Type B pancreatic cell (in vitro differentiated cells): ENCODE results near the gene TNFAIP8. TPM values are rescaled to one million over a fixed set of nuclear protein-coding genes. Genes with fewer than 3 reads are reported as not detected.

ENCODE experiments used
- DNase-seq: peaks from one replicate; pipeline ENCODE4 v3.0.0; 2021; ENCODE audit warnings: mixed read lengths; ENCODE audit not compliant: unreplicated experiment; ENCODE audit errors: extremely low spot score
- H3K27ac Mint-ChIP-seq: 2 replicates; pipeline ENCODE4 v1.8.0; 2021; ENCODE audit warnings: mild to moderate bottlenecking, mixed read lengths
- H3K27me3 Mint-ChIP-seq: 2 replicates; pipeline ENCODE4 v1.8.0; 2021; ENCODE audit warnings: mixed read lengths
- H3K36me3 Mint-ChIP-seq: 2 replicates; pipeline ENCODE4 v1.8.0; 2021; ENCODE audit warnings: mixed read lengths
- H3K4me1 Mint-ChIP-seq: one replicate; pipeline ENCODE4 v1.8.0; 2021; ENCODE audit warnings: mixed read lengths; ENCODE audit not compliant: unreplicated experiment
- H3K4me3 Mint-ChIP-seq: 2 replicates; pipeline ENCODE4 v1.8.0; 2021; ENCODE audit warnings: mild to moderate bottlenecking, mixed read lengths
- H3K9me3 Mint-ChIP-seq: 2 replicates; pipeline ENCODE4 v1.8.0; 2021; ENCODE audit warnings: mixed read lengths
- CTCF ChIP-seq: fragments of 200-600 bp; sonication (generic); conservative IDR thresholded peaks from 2 replicates; pipeline ENCODE4 v1.5.0; 2021; ENCODE audit warnings: antibody characterized with exemption, mild to moderate bottlenecking
- total RNA-seq: library from RNA; stranded (reverse); gene quantifications from 2 replicates; pipeline ENCODE4 v1.2.1, GENCODE V29; 2021; ENCODE audit warnings: low replicate concordance

The TNFAIP8 gene
- total RNA-seq, 1 donor from 2014 or later = 11.8 TPM

GRCh38 chr5:119379096-119379495, 23.3 kb downstream of the TNFAIP8 start:
- peaks cover 13% of the 10 kb centered on the region for H3K4me1 Mint-ChIP-seq
- TF ChIP-seq CTCF = no peak
- H3K27me3 Mint-ChIP-seq = no peaks in the 10 kb centered on the region
- peaks cover 3% of the 10 kb centered on the region for H3K36me3 Mint-ChIP-seq
- no peak overlapping the region for H3K4me3 Mint-ChIP-seq
- H3K27ac Mint-ChIP-seq = peak overlapping the region; percentile 54
- no peaks in the 10 kb centered on the region for H3K9me3 Mint-ChIP-seq
- DNase-seq = no peak

- no peaks in the 10 kb centered on the region for H3K9me3 Mint-ChIP-seq
- H3K4me3 Mint-ChIP-seq = no peak overlapping the region
- TF ChIP-seq CTCF = no peak
- peaks cover 14% of the 10 kb centered on the region for H3K4me1 Mint-ChIP-seq
- no peak for DNase-seq
- no peaks in the 10 kb centered on the region for H3K36me3 Mint-ChIP-seq
- no peaks in the 10 kb centered on the region for H3K27me3 Mint-ChIP-seq
- H3K27ac Mint-ChIP-seq = no peak overlapping the region
These were observed 24.2 kb downstream of the TNFAIP8 start for GRCh38 chr5:119379942-119380547.

GRCh38 chr5:119382169-119382568, 26.4 kb downstream of the TNFAIP8 start:
- Mint-ChIP-seq H3K4me1 (peaks cover 33% of the 10 kb centered on the region), H3K27me3 (no peaks in the 10 kb centered on the region), H3K27ac (no peak overlapping the region), H3K4me3 (no peak overlapping the region), H3K9me3 (no peaks in the 10 kb centered on the region), H3K36me3 (no peaks in the 10 kb centered on the region)
- DNase-seq = no peak
- TF ChIP-seq CTCF = no peak

GRCh38 chr5:119383008-119383407, 27.2 kb downstream of the TNFAIP8 start:
- Mint-ChIP-seq H3K27me3 (no peaks in the 10 kb centered on the region), H3K4me1 (peaks cover 36% of the 10 kb centered on the region), H3K4me3 (no peak overlapping the region), H3K27ac (no peak overlapping the region), H3K9me3 (no peaks in the 10 kb centered on the region), H3K36me3 (no peaks in the 10 kb centered on the region)
- TF ChIP-seq CTCF = no peak
- no peak for DNase-seq

- Mint-ChIP-seq H3K27ac (no peak overlapping the region), H3K9me3 (no peaks in the 10 kb centered on the region), H3K27me3 (no peaks in the 10 kb centered on the region), H3K36me3 (peaks cover 3% of the 10 kb centered on the region), H3K4me1 (peaks cover 47% of the 10 kb centered on the region), H3K4me3 (no peak overlapping the region)
- DNase-seq = no peak
- TF ChIP-seq CTCF = no peak
These were observed 29.3 kb downstream of the TNFAIP8 start for GRCh38 chr5:119385136-119385535.
